GM19397 (cell line): ENCODE data around the gene THBS4.
A peak's percentile ranks its signal among the peaks of the same experiment; 100 is the strongest.

Source experiments
- ATAC-seq: cut with Tn5 transposase; IDR thresholded peaks from one replicate; pipeline ENCODE4 v1.9.1; 2021; ENCODE audit warnings: mild to moderate bottlenecking, moderate library complexity; ENCODE audit not compliant: unreplicated experiment

Gene THBS4

DNA sequence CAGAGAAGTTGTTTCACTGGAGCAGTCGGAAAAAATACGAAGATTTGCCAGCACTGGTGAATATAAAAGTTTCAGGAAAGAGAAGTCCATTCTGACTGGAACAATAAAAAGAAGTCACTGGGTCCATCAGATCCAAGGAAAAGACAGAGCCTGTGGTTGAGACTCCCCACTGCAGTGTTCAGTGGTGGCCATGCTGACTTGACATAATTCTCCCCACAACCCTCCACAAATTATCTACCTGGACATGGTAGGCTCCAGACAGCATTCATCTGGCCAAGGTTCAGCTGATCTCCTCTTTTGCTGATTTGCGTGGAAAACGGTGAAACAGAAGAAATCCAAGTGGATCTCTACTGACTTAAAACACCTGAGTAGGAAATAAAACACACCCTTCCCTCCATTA lies 8.0 kb downstream of the THBS4 start:
- no peak for ATAC-seq

DNA sequence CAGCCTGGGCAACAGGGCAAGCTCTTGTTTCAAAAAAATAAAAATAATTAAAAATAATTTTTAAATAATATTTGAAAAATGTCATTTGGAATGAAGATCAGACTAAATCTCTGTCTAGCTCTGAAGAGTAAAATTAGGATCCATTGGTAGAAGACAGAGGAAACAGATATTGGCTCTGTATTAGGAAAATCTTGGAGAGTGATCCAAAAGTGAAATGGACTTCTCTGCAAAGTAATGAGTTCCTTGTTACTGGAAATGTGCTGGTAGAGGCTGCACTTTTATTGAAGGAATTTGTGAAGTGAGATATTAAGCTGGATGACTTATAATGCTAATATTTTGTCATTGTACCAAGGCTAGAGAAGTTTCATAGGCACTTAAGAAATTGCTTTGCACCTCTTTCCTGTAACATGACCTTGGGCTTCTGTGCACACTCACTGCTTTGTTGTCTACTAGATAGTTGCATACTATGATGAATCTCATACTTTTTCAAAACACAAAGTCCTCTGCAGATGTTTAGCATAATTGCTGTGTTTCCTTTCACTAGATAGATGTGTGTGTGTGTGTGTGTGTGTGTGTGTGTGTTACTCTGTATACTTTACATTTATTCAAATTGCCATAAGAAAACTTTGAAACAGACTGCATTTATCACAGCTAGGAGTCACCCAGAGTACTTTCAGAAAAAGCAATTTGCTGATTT lies 13.1 kb downstream of the THBS4 start:
- ATAC-seq: no peak

DNA sequence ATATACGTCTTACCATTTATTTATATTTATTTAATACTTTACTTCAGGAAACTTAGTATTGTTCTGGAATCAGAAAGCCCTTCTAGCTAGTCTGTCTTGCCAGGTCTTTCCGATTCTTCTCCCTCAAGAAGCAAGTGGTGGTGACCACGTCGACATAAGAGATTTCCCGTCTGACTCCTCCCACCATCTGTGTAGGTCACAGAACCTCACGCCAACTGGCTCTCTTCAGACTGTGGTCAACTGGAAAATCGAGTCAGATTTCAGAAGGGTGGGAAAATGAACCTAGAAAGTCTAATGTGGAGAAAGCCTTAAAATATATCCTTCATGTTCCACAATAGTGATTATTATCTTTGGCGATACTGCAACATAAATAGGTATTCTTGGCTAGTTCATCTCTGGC lies 17.3 kb downstream of the THBS4 start:
- ATAC-seq: no peak

DNA sequence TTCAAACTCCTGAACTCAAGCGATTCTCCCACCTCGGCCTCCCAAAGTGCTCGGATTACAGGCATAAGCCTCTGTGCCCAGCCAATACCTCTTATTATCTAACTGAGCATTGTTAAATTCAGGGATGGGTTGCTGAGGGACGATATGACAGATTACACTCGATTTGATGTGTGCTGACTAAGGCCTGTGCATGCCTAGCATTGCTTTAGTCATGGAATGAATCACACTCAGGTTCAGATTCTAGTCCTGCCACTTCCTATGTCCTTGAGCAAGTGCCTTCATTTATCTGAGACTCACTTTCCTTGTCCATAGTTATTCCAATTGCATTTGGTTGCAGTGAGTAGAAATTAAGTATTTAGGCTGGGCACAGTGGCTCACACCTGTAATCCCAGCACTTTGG lies 19.5 kb downstream of the THBS4 start:
- no peak for ATAC-seq

- no peak for ATAC-seq
These were observed 20.5 kb downstream of the THBS4 start for GRCh38 chr5:80055491-80056170.

- ATAC-seq: no peak
These were observed 22.0 kb downstream of the THBS4 start for GRCh38 chr5:80057099-80057498.

GRCh38 chr5:80057921-80058320 lies 22.8 kb downstream of the THBS4 start:
- no peak for ATAC-seq

DNA sequence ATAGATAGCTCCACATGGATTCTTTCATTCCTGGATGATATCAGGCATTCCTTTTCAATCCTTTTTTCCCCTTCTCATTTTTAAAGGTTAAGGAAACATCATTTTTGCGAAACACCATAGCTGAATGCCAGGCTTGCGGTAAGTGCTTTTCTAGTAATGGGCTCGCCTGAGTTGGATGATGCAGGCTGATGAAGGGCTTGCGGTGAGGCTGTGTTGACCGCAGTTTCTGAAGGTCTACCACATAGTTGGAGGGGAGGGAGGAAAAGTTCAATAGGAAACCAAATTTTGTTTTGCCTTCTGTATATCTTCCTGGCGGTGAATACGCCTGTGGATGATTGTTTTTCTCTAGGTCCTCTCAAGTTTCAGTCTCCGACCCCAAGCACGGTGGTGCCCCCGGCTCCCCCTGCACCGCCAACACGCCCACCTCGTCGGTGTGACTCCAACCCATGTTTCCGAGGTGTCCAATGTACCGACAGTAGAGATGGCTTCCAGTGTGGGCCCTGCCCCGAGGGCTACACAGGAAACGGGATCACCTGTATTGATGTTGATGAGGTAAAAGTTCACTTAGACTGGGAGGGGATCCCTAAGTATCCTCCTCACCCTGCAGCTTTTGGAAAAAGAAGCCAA lies 24.3 kb downstream of the THBS4 start:
- ATAC-seq: no peak

- no peak for ATAC-seq
These were observed 25.8 kb downstream of the THBS4 start for GRCh38 chr5:80060966-80061365.

DNA sequence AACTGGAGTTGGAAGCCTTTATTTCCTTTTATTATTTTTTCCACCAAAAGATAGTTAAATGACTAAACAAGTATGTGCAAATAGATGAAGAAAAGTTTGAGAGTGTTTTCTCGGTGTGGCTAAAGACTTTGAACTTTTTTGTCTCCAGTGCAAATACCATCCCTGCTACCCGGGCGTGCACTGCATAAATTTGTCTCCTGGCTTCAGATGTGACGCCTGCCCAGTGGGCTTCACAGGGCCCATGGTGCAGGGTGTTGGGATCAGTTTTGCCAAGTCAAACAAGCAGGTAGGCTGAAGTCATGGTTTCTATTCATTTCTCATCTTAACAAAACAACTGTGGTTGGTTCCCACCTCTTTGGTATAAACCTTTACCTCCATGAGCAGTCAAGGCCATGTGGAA lies 26.4 kb downstream of the THBS4 start:
- no peak for ATAC-seq

- ATAC-seq: no peak
These were observed 29.0 kb downstream of the THBS4 start for GRCh38 chr5:80064124-80064523.

DNA sequence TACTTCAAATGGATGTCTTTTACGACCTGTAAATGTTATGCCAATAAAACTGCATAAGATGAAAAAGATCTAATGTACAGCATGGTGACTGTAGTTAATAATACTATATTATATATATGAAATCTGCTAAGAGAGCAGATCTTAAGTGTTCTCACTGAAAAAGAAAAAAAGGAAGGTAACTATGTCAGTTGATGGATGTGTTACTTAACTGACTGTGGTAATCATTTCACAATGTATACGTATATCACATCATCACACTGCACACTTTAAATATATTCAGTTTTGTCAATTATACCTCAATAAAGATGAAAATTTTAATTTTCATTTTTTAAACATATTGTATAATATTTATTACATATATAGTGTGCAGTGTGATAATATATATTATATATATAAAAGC lies 31.9 kb downstream of the THBS4 start:
- no peak for ATAC-seq

GRCh38 chr5:80067531-80068245 lies 32.5 kb downstream of the THBS4 start:
- no peak for ATAC-seq

DNA sequence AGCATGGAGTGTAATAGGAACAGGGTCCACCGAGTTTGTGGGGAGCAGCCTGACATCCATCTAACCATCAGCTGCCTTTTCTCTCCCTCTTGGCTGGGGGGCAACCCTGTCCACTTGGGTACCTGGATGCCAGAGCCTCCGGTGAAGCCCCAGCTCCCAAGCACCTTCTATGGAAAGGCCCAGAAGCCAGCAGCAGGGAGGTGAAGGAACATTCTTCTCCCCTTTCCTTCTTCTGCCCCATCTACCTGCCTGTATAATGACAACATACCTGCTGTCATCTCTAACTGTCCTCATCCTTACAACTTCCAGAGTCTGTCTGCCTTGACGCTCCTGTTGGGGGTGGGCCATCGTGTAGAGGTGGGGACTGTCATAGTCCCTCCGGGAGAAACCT lies 33.1 kb downstream of the THBS4 start:
- ATAC-seq: no peak

DNA sequence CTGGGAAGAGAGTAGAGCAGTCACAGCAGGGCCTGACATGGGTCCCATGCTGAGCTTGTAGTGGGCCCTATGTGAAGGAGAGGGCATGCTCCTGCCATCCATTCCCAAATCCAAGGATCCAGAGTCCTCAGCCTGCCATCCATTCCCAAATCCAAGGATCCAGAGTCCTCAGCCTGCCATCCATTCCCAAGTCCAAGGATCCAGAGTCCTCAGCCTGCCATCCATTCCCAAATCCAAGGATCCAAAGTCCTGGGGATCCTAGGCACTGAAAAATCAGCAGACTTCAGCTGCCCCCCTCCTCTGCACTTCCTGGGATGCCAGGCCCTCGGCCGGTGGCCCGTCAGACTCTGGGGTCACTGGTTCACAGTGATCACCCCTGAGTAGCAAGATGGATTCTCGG lies 33.6 kb downstream of the THBS4 start:
- no peak for ATAC-seq

- ATAC-seq: no peak
These were observed 34.2 kb downstream of the THBS4 start for GRCh38 chr5:80069251-80069800.

GRCh38 chr5:80069918-80070318 lies 34.8 kb downstream of the THBS4 start:
- ATAC-seq: peak; percentile 17

DNA sequence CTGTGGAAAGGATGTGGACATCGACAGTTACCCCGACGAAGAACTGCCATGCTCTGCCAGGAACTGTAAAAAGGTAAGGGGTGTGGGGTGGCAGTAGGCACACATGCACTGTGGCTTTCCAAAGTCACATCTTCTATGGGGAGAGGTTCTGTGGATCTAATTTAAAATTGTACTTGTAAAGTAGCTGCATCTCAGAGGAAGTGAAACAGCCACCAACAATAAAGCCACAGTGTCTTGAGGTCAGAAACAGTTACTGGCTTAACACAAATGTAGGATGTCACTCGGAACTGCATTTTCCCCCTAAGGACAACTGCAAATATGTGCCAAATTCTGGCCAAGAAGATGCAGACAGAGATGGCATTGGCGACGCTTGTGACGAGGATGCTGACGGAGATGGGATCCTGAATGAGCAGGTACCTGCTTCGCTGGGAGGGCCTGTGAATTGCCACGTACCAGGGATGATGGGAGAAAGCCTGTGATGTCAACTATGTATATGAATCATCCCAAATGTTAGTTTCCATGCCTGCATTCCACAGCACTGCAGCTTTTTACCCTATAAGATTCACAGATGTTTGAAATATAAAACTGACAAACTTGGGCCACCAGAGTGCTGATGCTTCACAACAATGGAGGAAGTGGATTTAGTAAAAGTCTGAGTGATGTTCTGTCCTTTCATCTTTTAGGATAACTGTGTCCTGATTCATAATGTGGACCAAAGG lies 35.3 kb downstream of the THBS4 start:
- ATAC-seq: peak; percentile 48

DNA sequence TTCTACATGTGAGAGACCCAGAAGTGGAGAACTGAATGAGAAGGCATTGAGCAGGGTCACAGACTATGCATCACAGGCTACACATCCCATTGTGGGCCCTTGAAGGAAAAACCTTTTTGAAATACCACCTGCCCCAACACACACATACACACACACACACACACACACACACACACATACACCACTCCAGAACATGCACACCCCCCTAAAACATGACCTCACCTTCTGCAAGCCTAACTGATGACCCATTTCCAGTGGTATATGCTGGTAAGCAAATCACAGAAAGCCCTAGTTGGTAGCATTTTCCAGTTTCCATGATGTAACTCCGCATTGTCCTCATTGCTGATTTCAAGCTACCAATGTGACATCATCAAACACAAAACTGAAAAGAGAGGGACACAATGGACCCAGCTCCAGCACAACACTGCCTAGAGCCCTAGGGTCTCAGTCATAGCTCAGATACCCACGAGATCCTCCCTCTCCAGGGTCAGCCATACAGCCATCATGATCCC lies 36.4 kb downstream of the THBS4 start:
- no peak for ATAC-seq
